Suppressor macrophage treated with lipopolysaccharide for 1 hour (primary cell): ENCODE results near the gene IPO4.

Experiments used
- DNase-seq, 3 donors: peaks; one replicate each; pipeline ENCODE4 v3.0.0-alpha.2; 2020 to 2022

The IPO4 gene

GRCh38 chr14:24145690-24146452 lies 42.7 kb downstream of the IPO4 start:
- DNase-seq = peak; percentile 72 to 87 (median 76)

DNA sequence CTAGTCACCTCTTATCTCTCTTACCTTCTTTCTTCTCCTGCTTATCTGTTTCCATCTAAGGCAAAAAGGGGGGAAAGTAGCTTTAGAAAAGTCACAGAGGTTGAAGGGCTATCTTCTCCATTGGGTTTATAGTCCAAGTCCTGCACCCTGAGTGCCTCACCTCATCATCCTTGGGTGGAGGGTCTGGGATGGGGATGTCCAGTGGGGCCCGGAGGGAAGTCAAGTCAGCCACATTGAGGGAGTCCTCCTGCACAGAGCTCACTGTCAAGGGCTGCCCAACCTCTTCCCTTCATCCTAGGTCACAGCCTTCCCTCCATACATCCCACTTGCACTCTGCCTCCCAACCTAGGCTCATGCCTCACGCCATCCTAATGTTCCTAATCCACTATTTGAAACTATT lies 43.4 kb downstream of the IPO4 start:
- no peak for DNase-seq

DNA sequence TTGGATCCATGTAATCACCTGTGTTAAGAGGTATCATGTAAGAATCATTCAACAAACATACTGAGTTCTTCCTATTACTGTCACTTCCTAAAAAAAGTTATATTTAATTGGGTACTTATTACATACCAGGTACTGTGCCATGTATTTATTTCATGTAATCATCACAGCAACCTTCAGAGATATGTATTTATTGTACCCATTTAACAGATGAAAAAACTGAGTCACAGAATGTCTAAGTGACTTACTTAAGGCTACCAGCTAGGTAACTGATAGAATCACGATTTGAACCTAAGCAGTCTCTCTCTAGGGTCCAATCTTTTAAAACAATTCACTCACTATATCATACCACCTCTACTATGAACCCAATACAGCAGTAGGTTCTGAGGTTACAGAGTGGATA lies 44.2 kb downstream of the IPO4 start:
- no peak for DNase-seq

- peak in 2 of 3 donors; percentile 47 to 55 for DNase-seq
Observed at GRCh38 chr14:24143511-24143910, 45.1 kb downstream of the IPO4 start.

GRCh38 chr14:24141097-24141880 lies 47.3 kb downstream of the IPO4 start, which contains the start of gene EMC9:
Gene EMC9 (minus strand): TSS chr14:24141591. CDS start chr14:24141304, 287 bp downstream.
- peak; percentile 100 for DNase-seq

DNA sequence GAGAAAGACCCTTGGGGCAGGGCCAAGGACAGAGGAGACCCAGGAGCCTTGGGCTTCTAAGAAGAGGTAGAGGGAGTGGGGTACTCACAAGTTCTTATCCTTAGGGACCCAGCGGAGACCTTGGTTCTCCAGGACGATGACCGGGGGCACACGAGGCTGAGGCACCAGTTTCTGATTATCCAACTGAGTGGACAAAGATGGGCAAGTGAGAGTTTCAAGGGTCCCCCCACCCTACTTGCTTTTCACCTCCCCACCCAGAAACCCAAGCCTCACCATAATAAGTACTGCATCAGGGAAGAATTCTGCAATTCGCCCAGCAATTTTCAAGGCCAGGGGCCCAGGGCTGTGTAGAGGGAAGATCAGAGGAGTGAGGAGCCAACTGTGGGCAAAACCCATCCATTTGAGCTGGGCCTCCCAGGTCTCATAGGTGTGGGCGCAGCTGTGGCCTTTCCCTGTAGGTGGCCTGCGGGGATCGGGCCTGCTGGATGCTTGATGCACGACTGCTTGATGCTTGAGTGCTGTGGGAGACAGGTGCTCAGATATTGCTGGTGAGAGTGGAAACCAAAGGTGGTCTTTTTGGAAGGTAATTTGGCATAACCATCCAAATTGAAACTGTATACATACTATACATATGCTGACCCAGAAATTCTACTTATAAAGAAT lies 49.2 kb downstream of the IPO4 start:
- DNase-seq = no peak

DNA sequence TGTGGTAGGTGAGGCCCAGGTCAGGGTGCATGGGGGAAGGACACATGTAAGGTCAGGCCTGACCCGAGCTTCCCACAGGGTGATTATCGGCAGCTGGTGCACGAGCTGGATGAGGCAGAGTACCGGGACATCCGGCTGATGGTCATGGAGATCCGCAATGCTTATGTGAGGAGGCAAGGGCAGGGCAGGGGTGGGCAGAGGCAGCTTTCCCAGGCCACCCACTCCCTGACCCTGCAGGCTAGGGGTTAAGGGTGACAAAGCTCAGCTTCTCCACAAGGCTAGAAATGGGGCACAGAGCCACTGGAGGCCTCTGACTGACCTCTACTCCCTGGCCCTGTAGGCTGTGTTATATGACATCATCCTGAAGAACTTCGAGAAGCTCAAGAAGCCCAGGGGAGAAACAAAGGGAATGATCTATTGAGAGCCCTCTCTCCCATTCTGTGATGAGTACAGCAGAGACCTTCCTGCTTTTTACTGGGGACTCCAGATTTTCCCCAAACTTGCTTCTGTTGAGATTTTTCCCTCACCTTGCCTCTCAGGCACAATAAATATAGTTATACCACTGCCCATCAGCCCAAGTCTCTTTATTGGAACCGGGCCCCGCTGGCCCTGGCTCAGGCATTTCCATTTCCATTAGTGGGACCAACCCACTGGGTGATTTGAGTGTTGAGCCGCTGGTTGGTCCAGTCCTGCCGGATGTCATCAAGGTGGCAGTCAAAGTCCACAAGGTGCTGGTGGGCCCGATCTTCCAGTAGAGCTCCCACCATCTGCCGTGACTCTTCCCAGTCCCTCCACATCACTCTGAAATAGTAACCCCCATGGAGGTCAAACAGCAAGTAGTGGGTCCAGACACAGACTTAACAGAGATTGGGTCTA lies 50.0 kb downstream of the IPO4 start:
- peak in 1 of 3 donors; percentile 29 for DNase-seq

GRCh38 chr14:24137529-24138395 lies 50.9 kb downstream of the IPO4 start:
- DNase-seq = no peak

DNA sequence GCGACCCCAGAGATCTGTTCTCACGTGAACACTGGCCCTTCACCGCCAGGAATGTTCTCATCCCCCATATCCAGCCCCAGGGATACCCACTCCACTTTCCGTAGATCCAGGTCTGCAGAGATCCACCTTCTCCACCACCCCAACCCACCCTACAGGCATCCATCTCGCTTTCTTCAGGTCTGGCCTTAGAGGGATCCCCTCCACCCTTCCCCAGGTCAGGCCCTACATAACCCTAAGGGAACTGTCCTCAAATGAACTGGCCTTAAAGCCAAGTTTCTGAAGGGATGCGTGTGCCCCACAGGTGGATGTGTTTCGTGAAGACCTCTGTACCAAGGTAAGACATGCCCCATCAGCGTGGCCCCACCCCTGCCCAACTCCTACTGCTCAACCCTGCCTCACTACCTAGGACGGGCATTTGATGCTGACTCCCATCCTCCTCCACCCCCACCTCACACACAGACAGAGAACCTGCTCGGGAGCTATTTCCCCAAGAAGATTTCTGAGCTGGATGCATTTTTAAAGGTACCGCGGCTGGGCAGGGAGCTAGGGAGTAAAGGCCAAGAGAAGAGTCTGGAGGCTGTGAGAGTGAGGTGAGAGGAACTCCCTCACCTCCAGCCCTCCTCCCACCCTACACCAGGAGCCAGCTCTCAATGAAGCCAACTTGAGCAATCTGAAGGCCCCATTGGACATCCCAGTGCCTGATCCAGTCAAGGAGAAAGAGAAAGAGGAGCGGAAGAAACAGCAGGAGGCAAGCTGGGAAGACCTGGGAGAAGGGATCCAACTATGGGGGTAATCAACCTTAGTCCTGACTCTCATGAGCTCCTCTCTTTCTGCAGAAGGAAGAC lies 51.7 kb downstream of the IPO4 start:
- DNase-seq = no peak

- peak; percentile 92 to 98 (median 96) for DNase-seq
Observed at GRCh38 chr14:24135834-24136683, 52.6 kb downstream of the IPO4 start, which contains the start of gene PSME1. Gene PSME1 (plus strand): TSS chr14:24136194. CDS start chr14:24136263, 69 bp downstream.

- DNase-seq = no peak
Observed at GRCh38 chr14:24135584-24135833, 53.1 kb downstream of the IPO4 start.

DNA sequence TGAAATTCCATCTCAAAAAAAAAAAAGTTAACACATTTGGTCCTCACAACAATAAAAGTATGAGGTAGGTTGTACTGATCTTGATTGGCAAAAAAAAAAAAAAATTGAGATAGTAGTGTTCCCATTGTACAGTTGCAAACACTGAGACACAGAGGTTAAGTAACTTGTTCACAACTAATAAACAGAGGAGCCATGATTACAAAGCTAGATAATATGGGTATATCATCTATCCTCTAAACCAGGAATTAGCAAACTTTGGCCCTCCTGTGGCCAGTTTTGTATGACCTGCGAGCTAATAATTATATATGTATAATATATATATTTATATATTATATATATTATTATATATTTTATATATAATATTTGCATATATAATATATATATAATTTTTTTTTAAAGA lies 54.9 kb downstream of the IPO4 start:
- no peak for DNase-seq

DNA sequence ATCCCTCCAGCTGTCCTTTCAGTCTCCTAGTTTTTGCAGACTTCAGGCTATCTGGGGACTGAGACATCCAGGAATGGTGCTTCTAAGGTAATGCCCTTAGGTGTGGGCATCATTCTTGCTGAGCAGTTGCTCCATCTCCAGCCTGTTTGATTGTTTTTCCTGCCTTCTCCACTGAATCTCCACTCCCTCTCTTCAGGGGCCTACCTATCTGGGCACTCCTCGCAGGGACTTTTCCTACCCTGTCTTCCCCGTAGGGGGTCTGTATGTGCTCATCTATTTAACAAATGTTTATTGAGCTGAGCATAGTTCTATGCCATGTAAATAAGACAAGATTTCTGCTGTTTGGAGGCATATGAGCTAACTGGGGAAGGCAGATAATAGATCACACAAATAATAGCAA lies 55.6 kb downstream of the IPO4 start:
- no peak for DNase-seq

DNA sequence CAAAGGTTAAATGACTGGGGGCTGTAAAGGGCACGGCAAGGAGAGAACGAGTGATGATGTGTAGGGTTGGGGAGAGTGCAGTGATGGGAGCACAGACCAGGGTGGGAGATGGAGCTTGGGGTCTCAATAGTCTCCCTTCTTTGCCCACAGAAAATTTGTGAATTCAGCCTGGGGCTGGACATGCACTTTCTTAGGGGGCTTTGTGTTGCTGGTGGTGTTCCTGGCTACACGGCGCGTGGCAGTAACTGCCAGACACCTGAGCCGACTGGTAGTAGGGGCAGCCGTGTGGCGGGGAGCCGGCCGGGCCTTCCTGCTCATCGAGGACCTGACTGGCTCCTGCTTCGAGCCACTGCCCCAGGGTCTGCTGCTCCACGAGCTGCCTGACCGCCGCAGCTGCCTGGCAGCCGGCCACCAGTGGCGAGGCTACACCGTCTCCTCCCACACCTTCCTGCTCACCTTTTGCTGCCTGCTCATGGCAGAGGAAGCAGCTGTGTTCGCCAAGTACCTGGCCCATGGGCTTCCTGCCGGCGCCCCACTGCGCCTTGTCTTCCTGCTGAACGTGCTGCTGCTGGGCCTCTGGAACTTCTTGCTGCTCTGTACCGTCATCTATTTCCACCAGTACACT lies 56.4 kb downstream of the IPO4 start:
- no peak for DNase-seq

DNA sequence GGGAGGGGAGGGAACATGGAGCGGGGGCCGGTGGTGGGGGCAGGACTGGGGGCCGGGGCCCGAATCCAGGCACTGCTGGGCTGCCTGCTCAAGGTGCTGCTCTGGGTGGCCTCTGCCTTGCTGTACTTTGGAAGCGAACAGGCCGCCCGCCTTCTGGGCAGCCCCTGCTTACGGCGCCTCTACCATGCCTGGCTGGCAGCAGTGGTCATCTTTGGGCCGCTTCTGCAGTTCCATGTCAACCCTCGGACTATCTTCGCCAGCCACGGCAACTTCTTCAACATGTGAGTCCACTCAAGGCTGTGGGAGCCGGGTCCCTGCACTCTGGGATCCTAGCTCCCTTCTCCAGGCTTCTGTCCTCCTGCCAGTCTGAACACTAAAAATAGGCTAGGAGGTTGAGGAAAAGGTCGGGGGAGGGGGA lies 57.1 kb downstream of the IPO4 start:
- DNase-seq = no peak

DNA sequence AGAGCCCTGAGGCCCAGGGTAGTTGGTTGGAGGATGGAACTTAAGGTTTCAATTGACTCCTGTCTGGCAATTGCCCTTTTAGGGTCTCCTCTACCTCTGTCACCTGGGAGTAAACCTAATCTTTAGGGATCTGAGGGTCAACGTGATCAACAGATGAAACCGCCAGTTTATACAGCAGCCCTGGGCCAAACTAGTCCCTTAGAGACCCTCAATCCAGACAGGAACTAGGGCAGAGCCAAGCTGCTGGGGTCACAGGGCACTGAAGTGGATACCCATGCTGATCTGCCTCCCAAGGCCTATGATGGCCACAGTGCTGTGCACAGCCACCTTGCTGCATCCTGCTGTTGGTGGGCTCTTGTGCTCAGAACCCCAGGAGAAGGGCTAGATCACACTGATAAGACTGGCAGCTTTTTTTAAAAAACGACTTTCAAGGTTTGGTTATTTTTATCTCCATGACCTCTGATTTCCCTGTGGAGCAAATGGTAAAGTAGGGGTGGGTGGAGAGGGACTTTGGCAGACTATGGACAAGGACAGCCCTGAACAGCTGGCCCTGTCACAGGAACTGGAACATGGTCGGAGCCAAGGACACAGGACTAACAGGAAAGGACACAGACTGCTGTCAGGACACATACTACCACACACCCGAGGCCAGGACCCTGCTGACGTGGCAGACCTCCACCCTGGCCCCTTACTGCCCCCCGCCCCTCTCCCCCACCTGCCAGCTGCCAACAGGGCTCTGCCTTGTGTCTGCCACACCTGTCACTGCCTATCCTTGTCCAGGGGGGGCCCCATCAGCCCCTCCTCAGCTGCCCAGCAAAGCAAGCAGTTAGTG lies 57.7 kb downstream of the IPO4 start:
- DNase-seq = no peak

- no peak for DNase-seq
Observed at GRCh38 chr14:24130380-24130716, 58.3 kb downstream of the IPO4 start, which contains the start of gene FITM1. Gene FITM1 (plus strand): TSS chr14:24130659. CDS start chr14:24131564, 905 bp downstream.
